Liver (tissue), 9 donors: ENCODE data around the gene KCTD12. TPM values are rescaled to one million over a fixed set of nuclear protein-coding genes. Genes with fewer than 3 reads are reported as not detected.

ENCODE experiments used
- DNase-seq: peaks from one replicate; pipeline ENCODE4 v3.0.0-alpha.2; 2017; ENCODE audit warnings: low spot score
- H3K27ac ChIP-seq, 2 donors: one replicate each; pipeline ENCODE4 v1.7.0; 2013; ENCODE audit warnings: inconsistent platforms in 2 of 2, low read length in 2 of 2, control low read depth in 1 of 2, low read depth in 1 of 2, mild to moderate bottlenecking in 1 of 2
- H3K27me3 ChIP-seq, 4 donors: one replicate each; pipeline versions ENCODE4 v1.6.1 to v1.7.0; 2013; ENCODE audit warnings: low read length in 3 of 4, inconsistent platforms in 1 of 4, mild to moderate bottlenecking in 1 of 4, moderate library complexity in 1 of 4; ENCODE audit not compliant: control insufficient read depth in 4 of 4, insufficient read depth in 4 of 4
- H3K36me3 ChIP-seq, 4 donors: one replicate each; pipeline versions ENCODE4 v1.6.1 to v1.7.0; 2013; ENCODE audit warnings: low read length in 3 of 4, mild to moderate bottlenecking in 3 of 4, low read depth in 1 of 4, moderate library complexity in 1 of 4; ENCODE audit not compliant: control insufficient read depth in 4 of 4, insufficient read depth in 3 of 4
- H3K4me1 ChIP-seq, 4 donors: one replicate each; pipeline versions ENCODE4 v1.6.1 to v1.7.0; 2013; ENCODE audit warnings: low read length in 3 of 4, mild to moderate bottlenecking in 3 of 4, moderate library complexity in 1 of 4; ENCODE audit not compliant: control insufficient read depth in 4 of 4, insufficient read depth in 4 of 4
- H3K4me3 ChIP-seq, 3 donors: one replicate each; pipeline versions ENCODE4 v1.6.1 to v1.7.0; 2013; ENCODE audit warnings: low read length in 3 of 3, control low read depth in 1 of 3, low read depth in 1 of 3, mild to moderate bottlenecking in 1 of 3
- H3K9ac ChIP-seq, 2 donors: one replicate each; pipeline ENCODE4 v1.7.0; 2013; ENCODE audit warnings: low read length in 2 of 2, mild to moderate bottlenecking in 2 of 2, moderate library complexity in 2 of 2, control low read depth in 1 of 2, low read depth in 1 of 2
- H3K9me3 ChIP-seq, 4 donors: one replicate each; pipeline versions ENCODE4 v1.6.1 to v1.7.0; 2013; ENCODE audit warnings: low read length in 3 of 4; ENCODE audit not compliant: control insufficient read depth in 4 of 4
- ATF3 ChIP-seq: IDR thresholded peaks from 2 replicates; pipeline ENCODE4 v1.6.1; 2016; ENCODE audit warnings: antibody characterized with exemption
- CTCF ChIP-seq: fragments of 150-350 bp; IDR thresholded peaks from 2 replicates; pipeline ENCODE4 v1.5.1; 2017; ENCODE audit warnings: improper control_type of control experiment, low read depth, low read length; ENCODE audit not compliant: missing input control
- EGR1 ChIP-seq, 2 donors: IDR thresholded peaks; 2 replicates each; pipeline ENCODE4 v1.6.1; 2016 to 2018; ENCODE audit warnings: antibody characterized with exemption in 2 of 2, low read depth in 2 of 2
- FOXA1 ChIP-seq: IDR thresholded peaks from 2 replicates; pipeline ENCODE4 v1.6.1; 2016; ENCODE audit warnings: antibody characterized with exemption
- FOXA2 ChIP-seq: IDR thresholded peaks from 2 replicates; pipeline ENCODE4 v1.6.1; 2016; ENCODE audit warnings: antibody characterized with exemption
- GABPA ChIP-seq, 2 donors: IDR thresholded peaks in 1 of 2; conservative IDR thresholded peaks in 1 of 2; 2 replicates each; pipeline ENCODE4 v1.6.1; 2016; ENCODE audit warnings: antibody characterized with exemption in 2 of 2, mild to moderate bottlenecking in 1 of 2, moderate library complexity in 1 of 2
- HNF4A ChIP-seq, 2 donors: conservative IDR thresholded peaks; 2 replicates each; pipeline ENCODE4 v1.6.1; 2016; ENCODE audit warnings: antibody characterized with exemption in 2 of 2, mild to moderate bottlenecking in 2 of 2
- HNF4G ChIP-seq: IDR thresholded peaks from 2 replicates; pipeline ENCODE4 v1.6.1; 2016; ENCODE audit warnings: antibody characterized with exemption
- JUND ChIP-seq, 2 donors: IDR thresholded peaks; 2 replicates each; pipeline ENCODE4 v1.6.1; 2016; ENCODE audit warnings: antibody characterized with exemption in 2 of 2
- MAX ChIP-seq: IDR thresholded peaks from 2 replicates; pipeline ENCODE4 v1.6.1; 2016; ENCODE audit warnings: antibody characterized with exemption
- NR2F2 ChIP-seq: IDR thresholded peaks from 2 replicates; pipeline ENCODE4 v1.6.1; 2016; ENCODE audit warnings: antibody characterized with exemption
- RAD21 ChIP-seq, 2 donors: IDR thresholded peaks; 2 replicates each; pipeline ENCODE4 v1.6.1; 2016; ENCODE audit warnings: antibody characterized with exemption in 2 of 2, mild to moderate bottlenecking in 2 of 2
- REST ChIP-seq: IDR thresholded peaks from 2 replicates; pipeline ENCODE4 v1.6.1; 2016; ENCODE audit warnings: antibody characterized with exemption, mild to moderate bottlenecking
- RXRA ChIP-seq, 2 donors: IDR thresholded peaks; 2 replicates each; pipeline ENCODE4 v1.6.1; 2017 to 2018; ENCODE audit warnings: antibody characterized with exemption in 2 of 2, mild to moderate bottlenecking in 1 of 2
- SP1 ChIP-seq: IDR thresholded peaks from 2 replicates; pipeline ENCODE4 v1.6.1; 2018; ENCODE audit warnings: antibody characterized with exemption, mild to moderate bottlenecking
- TAF1 ChIP-seq: conservative IDR thresholded peaks from 2 replicates; pipeline ENCODE4 v1.6.1; 2016; ENCODE audit warnings: antibody characterized with exemption, mild to moderate bottlenecking
- YY1 ChIP-seq: IDR thresholded peaks from 2 replicates; pipeline ENCODE4 v1.6.1; 2016; ENCODE audit warnings: antibody characterized with exemption, mild to moderate bottlenecking
- ZBTB33 ChIP-seq: IDR thresholded peaks from 2 replicates; pipeline ENCODE4 v1.6.1; 2016; ENCODE audit warnings: antibody characterized with exemption
- WGBS: extraction: QIAGEN DNeasy Blood & Tissue Kit; methylation state at CpG from one replicate; pipeline ENCODE4 v1.1.7; 2013; 5-methylcytosine and 5-hydroxymethylcytosine counted together
- polyA plus RNA-seq, 2 donors: library from polyadenylated mRNA; stranded (reverse) in 1 of 2; unstranded in 1 of 2; fragments of 200-250 nt in 1 of 2; fragments of >200 nt in 1 of 2; fragmentation: Nextera tagmentation in 1 of 2; extraction: Ambion mirVana in 1 of 2; gene quantifications; one replicate each; pipeline versions ENCODE4 v1.2.1 to v1.2.3, GENCODE V29; 2013 to 2015
- total RNA-seq, 2 donors: library from RNA; depleted of rRNA; stranded (reverse); fragments of >200 nt; gene quantifications; one replicate each; pipeline ENCODE4 v1.2.3, GENCODE V29; 2014
- donor health status: healthy.
- donor health status: healthy.
- donor health status: healthy.
- donor health status: healthy.
- donor health status: healthy.

The KCTD12 gene
- total and polyA plus RNA-seq, 4 donors = 1.5 to 14.8 (median 6.6) TPM

- Histone ChIP-seq H3K9me3 (no peaks in the 10 kb centered on the region), H3K9ac (no peak overlapping the region), H3K27me3 (no peaks in the 10 kb centered on the region), H3K4me1 (no peaks in the 10 kb centered on the region), H3K4me3 (no peak overlapping the region), H3K27ac (no peak overlapping the region), H3K36me3 (no peaks in the 10 kb centered on the region)
- 82% methylated on average over 4 of the region's 4 CpGs for WGBS
- TF ChIP-seq JUND (IDR thresholded peaks at IDR 0.05) (no peak), NR2F2 (no peak), SP1 (no peak), YY1 (no peak), FOXA1 (no peak), ATF3 (no peak), REST (no peak), RXRA (IDR thresholded peaks at IDR 0.05) (no peak), RAD21 (IDR thresholded peaks at IDR 0.05) (no peak), FOXA2 (no peak), HNF4A (conservative IDR thresholded peaks at IDR 0.05) (no peak), TAF1 (no peak), HNF4G (no peak), GABPA (IDR thresholded peaks at IDR 0.05 in 1 of 2, conservative IDR thresholded peaks at IDR 0.05 in 1 of 2) (no peak), EGR1 (IDR thresholded peaks at IDR 0.05; ENCODE audit: low read depth in 2 of 2) (no peak), ZBTB33 (no peak), MAX (no peak), CTCF (no peak)
- no peak for DNase-seq
Measured at GRCh38 chr13:76853921-76854608, 32.1 kb downstream of the KCTD12 start.
